ENCODE results near the gene HSPB3.

- TF ChIP-seq POLR2A (IDR thresholded peaks at IDR 0.05; ENCODE audit: low read length) = no peak
- TF ChIP-seq GATA1 (IDR thresholded peaks at IDR 0.05; ENCODE audit: low read depth, low read length) = no peak
These were observed 15.2 kb downstream of the HSPB3 start for GRCh38 chr5:54470677-54471076.
